ENCODE measurements around the gene INHBC. TPM values are rescaled to one million over a fixed set of nuclear protein-coding genes. Genes with fewer than 3 reads are reported as not detected.
"Not testable (repeated sequence)": the region's sequence is repeated elsewhere in the genome, so short reads cannot be mapped to it uniquely, and the experiment has no call there.

The INHBC gene
- total RNA-seq, 1 donor from 2014 or later, result not detected

DNA sequence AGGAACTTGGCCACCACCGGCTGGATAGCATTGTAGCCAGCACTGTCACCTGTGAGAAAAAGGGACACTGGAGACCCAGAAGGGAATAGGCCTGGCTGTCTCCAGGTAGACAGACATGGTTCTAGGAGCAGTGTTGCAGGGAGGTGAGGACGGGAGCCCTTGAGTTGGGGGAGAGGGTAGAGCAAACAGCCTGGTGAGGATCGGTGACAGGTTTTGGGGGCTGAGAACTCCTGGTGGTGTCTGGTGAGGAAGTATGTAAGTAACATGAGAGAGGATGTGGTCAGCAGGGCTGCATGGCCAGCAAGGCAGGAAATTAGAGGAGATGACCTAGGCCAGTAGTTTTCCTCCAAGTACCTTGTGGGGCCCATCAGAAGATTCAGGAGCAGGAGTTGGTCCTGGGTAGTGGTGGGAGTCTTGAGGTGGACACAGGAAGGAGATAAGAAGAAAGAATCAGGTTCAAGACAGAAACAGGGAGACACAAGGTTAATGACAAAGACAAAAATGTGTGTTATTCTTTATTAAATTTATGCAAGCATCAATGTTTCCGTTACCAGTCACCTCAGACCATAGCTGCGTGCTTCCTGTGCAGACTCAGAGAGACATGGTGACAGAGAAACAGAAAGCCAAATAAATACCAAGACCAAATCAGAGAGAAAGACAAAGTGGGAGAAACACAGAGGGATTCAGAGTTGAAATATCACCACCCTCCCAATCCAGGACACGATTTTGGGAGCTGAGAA lies 45.0 kb downstream of the INHBC start, which contains the start of gene ARHGAP9:
ARHGAP9 (minus strand) TSS at position 491 of the 740 bp plus-strand sequence; CDS start at position 31, 460 bp downstream.
- no peak for DNase-seq (ENCODE audit: extremely low read depth, low read depth, low spot score)

DNA sequence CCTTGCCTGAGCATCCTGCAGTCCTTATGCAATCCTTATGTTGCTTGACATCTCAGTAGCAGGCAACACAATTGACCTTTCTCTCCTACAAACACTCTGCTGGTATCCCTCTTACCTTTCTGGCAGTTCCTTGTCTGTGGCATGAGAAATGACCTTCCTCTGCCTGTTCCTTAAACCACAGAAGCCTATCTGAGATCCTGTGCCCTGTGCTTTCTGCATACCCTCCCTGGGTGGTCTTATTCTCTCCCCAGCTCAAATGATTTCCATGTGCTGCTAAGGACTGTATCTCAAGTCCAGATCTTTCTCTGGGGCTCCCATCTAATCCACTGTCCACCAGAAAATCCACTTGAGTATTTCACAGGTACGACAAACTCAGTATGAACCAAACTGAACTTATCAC lies 47.1 kb downstream of the INHBC start:
- DNase-seq (ENCODE audit: extremely low read depth, low read depth, low spot score), result no peak

DNA sequence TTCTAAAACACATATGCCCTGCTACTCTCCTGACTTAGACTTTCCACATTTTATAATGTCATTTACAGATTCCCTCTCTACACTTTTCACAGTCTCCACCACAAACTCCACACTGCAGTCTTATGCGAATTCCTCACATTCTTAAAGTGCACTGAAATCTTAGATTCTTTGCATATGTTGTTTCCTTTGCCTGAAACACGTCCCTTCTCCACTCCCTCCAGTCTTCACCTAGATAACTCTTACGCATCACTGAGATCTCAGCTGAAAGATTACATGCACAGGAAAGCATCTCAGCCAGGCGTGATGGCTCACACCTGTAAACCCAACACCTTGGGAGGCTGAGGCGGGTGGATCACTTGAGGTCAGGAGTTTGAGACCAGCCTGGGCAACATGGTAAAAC lies 48.9 kb downstream of the INHBC start:
- no peak for DNase-seq (ENCODE audit: extremely low read depth, low read depth, low spot score)

DNA sequence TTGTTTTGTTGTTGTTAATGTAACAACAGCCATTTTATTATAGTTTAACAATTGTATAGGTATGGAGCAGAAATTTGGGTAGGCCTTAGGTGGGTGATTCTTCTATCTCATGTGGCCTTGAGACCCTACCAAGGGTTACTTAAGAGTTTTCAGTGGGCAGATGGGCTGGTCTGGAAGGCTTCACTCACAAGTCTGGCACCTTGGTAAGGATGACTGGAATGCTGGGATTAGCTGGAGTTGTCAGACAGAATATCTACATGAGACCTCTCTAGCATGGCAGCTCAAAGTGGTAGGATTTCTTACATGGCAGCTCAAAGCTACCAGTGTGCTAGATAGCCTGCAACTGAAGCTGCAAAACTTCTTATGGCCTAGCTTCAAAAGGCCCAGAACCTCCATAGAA lies 51.1 kb downstream of the INHBC start:
- no peak for DNase-seq (ENCODE audit: extremely low read depth, low read depth, low spot score)

DNA sequence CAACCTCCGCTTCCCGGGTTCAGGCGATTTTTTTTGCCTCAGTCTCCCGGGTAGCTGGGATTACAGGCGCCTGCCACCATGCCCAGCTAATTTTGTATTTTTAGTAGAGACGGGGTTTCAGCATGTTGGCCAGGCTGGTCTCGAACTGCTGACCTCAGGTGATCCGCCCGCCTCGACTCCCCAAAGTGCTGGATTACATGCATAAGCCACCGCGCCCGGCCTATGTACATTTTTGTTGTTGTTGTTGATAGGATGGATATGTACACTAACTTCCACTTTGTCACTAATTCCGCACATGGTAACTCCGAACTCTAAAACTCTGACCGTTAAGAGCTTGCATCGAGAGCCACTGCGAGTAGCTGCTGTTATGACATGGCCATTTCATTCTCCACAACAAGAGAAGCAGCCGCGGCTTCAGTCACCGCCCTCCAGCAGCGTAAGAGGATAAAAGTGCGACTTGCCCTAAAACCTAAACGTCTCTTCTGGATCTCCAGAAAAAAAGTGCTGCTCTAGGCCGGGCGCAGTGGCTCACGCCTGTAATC lies 52.5 kb downstream of the INHBC start:
- DNase-seq (ENCODE audit: extremely low read depth, low read depth, low spot score), result no peak

DNA sequence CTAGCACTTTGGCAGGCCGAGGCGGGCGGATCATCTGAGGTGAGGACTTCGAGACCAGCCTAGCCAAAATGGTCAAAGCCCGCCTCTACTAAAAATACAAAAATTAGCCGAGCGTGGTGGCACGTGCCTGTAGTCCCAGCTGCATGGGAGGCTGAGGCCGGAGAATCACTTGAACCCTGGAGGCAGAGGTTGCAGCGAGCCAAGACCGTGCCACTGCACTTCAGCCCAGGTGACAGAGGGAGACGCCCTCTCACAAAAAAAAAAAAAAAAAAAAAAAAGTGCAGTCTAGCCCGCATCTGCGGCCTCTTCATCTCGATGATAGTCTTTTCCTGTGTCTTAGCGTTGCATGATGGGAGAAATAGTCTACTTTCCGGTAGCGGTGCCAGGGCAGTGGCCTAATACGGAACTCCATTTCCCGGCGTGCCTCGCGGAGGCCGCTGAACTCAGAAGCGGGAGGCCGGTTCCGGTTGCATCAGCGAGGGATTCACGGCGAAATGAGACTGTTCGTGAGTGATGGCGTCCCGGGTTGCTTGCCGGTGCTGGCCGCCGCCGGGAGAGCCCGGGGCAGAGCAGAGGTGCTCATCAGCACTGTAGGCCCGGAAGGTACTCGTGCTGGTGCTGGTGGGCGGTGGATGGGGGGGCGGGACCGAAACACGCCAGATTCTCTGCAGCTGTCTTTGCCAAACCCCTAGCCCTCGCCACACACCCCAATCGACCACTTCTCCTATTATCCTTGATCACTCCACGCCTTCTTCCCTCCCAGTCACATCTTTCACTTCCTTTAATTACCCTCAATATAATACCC lies 53.2 kb downstream of the INHBC start, which contains the start of gene MARS1:
MARS1 (plus strand) TSS at position 472 of the 805 bp plus-strand sequence; CDS start at position 495, 23 bp downstream.
- DNase-seq (ENCODE audit: extremely low read depth, low read depth, low spot score), result peak; percentile 72

DNA sequence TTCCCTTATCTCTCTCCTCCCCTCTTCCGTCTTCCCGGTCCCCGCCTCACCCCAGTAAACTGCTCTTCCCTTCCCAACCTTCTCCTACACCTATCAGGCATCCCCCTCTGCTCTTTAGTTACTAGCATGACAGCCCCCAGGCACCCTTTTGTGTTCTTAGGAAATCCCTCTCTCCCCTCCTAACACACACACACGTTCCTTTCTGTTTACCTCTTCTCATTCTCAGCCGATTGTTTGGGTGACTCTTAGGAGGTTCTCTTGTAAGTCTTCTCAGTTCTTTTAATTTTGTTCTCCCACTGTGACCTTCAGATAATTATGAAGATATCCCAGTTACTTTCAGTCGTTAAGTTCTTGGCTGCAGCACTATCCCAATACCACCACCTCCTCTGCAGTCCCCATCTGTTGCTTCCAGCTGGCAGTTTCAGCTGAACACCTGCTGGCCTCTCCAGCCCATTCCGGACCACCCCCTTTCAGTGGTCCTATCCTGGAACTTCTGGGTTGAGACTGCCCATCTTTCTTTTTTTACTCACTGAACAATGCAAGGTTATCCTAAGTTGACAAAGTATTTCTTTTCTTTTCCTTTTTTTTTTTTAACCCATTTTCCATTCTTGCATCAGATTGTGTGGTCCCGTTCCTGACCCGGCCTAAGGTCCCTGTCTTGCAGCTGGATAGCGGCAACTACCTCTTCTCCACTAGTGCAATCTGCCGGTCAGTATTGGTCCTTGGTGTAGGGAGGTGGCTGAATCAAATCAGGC lies 54.0 kb downstream of the INHBC start:
- DNase-seq (ENCODE audit: extremely low read depth, low read depth, low spot score), result no peak

DNA sequence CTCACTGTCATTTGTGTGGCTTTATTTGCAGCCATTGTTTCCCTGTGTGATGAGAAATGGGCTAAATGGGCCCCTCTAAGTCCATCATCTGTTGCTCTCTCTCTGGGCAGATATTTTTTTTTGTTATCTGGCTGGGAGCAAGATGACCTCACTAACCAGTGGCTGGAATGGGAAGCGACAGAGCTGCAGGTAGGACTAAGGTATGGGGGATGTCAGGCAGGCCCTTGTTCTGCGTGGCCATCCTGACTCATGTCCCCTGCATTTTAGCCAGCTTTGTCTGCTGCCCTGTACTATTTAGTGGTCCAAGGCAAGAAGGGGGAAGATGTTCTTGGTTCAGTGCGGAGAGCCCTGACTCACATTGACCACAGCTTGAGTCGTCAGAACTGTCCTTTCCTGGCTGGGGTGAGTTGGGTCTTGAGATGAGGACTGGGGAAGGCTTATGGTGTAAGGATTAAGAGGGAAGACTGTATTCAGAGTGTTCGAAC lies 54.6 kb downstream of the INHBC start:
- DNase-seq (ENCODE audit: extremely low read depth, low read depth, low spot score), result no peak

DNA sequence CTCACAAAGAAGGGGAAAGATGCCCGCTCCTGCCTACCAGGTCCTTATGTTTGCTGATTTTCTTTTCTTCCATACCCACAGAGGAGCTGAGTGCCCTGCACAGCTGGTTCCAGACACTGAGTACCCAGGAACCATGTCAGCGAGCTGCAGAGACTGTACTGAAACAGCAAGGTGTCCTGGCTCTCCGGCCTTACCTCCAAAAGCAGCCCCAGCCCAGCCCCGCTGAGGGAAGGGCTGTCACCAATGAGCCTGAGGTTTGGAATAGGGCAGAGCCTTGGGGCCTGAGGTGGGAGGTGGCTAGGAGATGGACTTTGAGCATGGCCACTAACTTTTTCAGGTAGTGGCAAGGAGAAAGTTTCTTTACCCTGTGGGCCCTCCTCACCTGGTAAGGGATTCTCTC lies 55.5 kb downstream of the INHBC start:
- no peak for DNase-seq (ENCODE audit: extremely low read depth, low read depth, low spot score)

DNA sequence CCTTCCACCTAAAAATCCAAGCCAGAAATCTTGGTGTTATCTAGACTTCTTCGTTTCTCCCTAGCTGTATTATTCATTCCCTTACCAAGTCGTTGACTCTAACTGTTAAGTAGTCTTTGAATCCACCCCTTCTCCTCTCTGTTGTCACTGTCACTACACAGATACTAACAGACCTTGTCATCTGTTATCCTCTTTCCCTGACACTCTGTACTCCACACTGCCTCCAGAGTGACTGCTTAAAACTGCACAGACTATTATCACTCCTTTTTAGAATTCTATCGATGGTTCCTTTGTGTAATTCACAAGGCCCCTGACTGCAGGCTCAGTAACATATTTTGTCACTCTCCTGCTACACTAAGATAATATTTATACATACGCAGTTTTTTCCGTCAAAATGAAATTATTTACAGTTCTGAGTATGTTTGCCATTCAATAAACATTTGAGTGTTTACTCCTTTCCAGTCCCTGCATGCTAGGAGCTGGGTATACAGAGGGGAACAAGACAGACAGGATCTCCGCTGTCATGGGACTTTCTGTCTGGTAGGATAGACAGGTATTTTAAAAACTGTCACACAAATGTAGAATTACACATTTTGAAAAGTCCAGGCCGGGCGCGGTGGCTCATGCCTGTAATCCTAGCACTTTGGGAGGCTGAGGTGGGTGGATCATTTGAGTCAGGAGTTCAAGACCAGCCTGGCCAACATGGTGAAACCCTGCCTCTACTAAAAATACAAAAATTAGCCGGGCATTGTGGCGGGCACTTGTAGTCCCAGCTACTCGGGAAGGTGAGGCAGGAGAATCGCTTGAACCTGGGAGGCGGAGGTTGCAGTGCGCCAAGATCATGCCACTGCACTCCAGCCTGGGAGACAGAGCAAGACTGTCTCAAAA lies 57.1 kb downstream of the INHBC start:
- no peak for DNase-seq (ENCODE audit: extremely low read depth, low read depth, low spot score)

DNA sequence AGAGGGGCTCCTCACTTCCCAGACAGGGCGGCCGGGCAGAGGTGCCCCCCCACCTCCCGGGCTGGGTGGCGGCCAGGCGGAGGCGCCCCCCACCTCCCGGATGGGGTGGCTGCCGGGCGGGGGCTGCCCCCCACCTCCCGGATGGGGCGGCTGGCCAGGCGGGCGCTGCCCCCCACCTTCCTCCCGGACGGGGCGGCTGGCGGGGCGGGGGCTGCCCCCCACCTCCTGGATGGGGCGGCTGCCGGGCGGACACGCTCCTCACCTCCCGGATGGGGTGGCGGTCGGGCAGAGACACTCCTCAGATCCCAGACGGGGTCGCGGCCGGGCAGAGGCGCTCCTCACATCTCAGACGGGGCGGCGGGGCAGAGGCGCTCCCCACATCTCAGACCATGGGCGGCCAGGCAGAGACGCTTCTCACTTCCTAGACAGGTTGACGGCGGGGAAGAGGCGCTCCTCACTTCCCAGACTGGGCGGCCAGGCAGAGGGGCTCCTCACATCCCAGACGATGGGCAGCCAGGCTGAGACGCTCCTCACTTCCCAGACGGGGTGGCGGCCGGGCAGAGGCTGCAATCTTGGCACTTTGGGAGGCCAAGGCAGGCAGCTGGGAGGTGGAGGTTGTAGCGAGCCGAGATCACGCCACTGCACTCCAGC lies 60.6 kb downstream of the INHBC start:
- not testable (repeated sequence) for DNase-seq (ENCODE audit: extremely low read depth, low read depth, low spot score)

DNA sequence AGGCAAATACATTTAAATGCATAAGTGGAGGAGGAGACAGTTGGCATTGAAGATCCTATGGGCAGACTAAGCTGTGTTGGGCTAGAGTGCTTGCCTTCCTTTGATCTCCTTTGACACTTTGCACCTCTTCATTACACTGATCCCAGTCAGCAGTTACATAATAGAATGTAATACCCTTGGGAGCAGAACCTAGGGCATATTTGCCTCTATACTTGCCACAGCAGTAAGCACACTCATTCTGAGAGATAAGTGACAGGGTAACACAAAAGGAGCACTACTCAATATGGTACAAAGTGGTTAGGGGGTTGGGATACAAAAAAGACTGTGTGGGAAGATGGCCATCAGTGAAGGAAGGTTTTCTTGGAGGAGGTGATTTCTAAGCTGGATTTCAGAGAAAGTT lies 62.2 kb downstream of the INHBC start:
- no peak for DNase-seq (ENCODE audit: extremely low read depth, low read depth, low spot score)

DNA sequence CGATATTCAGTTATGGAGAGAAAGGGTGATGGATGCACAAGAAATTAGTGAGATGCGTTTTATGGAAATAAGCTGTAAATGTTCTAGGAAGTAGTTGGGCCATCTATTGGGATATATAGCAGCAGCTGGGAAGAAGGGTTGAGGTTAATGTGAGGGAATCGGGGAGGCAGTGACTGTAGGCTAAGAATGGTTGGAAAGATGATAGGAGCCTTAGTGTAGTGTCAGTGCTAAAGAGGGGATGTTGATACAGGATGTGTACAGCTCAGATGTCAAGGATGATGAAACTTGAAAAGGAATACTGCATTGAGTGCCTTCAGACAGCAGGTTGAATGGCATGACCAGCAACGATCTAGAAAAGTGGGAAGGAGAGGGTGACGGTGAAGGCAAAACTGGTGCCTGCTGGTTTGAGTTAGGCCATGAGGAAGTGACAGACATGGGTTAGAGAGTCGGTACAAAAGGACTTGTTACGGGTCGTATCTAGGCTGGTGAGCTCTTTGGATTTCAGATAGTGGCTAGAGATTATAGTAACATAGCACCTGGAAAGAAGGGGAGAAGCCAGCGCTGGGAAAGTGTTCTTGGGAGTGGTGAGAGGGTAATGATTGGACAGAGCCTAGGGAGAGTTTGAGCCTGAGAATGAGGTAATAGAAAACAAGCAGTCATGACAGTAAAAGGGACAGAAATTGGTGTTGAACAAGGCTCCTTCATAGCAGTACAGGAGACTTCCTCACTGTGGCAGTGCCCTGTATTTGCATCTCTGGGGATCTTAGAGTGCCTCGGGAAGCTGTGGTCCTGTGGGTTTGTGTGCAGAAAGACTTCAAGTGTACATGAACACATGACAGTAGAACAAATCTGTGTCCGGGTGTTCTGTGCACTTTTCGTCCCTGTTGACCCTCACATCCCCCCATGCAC lies 62.9 kb downstream of the INHBC start:
- DNase-seq (ENCODE audit: extremely low read depth, low read depth, low spot score), result no peak

DNA sequence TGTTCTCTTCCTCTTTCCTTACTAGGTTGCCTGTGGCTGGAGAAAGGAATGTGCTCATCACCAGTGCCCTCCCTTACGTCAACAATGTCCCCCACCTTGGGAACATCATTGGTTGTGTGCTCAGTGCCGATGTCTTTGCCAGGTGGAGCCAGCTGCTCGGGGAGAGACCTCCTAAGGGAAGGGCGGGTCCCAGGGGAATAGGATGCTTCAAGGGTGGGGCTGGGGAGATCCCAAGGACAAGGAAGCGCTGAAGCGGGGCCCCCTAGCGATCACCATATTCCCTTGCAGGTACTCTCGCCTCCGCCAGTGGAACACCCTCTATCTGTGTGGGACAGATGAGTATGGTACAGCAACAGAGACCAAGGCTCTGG lies 63.5 kb downstream of the INHBC start:
- DNase-seq (ENCODE audit: extremely low read depth, low read depth, low spot score), result no peak

DNA sequence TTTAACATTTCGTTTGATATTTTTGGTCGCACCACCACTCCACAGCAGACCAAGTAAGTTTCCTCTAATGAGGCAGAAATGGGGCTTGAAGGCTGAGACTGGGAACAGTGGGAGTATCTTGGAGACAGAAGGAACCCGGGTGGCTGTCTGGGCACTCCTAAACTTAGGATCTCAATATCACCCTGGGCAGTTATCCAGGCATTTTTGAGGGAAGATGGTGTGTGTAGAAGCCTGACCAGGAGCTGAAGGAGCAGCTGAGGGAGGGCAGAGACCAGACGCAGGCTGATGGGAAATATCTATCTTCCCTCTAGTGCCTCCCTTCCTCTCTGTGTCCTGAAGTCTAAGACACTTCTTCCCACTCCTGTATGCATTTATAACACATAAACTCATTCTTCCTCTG lies 64.0 kb downstream of the INHBC start:
- no peak for DNase-seq (ENCODE audit: extremely low read depth, low read depth, low spot score)

DNA sequence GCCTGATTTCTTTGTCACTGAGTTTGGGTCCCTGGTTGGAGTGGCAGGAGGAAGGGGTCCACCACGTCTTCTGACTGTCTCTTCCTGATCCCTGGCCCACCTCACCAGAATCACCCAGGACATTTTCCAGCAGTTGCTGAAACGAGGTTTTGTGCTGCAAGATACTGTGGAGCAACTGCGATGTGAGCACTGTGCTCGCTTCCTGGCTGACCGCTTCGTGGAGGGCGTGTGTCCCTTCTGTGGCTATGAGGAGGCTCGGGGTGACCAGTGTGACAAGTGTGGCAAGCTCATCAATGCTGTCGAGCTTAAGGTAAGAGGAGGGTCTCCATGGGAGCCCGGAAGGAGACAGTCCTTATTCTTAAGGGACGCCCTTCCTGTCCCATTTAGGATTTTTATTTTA lies 65.6 kb downstream of the INHBC start:
- DNase-seq (ENCODE audit: extremely low read depth, low read depth, low spot score), result no peak
